HuH-7.5 (cell line): ENCODE measurements around the gene FANCC.
"Not testable (repeated sequence)": the region's sequence is repeated elsewhere in the genome, so short reads cannot be mapped to it uniquely, and the experiment has no call there.

Source experiments
- DNase-seq: peaks from one replicate; pipeline ENCODE4 v3.0.0; 2011; ENCODE audit warnings: low spot score

The FANCC gene

GRCh38 chr9:95329061-95329460 is 11.6 kb upstream of the FANCC start:
- not testable (repeated sequence) for DNase-seq

DNA sequence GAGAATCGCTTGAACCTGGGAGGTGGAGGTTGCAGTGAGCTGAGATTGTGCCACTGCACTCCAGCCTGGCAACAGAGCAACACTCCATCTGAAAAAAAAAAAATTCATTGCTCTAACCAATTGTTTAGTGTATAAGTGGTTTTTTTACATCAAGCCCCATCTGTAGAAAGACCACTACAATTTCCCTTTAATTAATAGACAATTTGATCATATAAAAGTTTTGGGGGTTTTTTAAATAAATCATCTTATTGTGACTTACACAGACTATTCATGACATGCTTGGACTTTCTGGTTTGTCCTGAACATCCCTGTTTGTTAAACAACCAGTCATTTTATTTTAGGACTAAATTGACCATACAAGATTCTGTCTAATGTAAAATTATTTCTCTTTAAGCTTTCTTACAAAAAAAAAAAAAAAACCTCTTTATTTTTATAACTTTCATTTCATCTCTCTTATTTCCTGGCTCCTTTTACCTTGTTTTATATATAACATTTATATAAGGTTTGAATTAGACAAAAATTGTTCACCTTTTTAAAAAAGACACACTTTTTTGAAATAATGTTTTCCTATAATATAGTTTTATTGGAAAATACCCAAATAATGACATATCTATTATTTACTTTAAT is 9.8 kb upstream of the FANCC start:
- no peak for DNase-seq

DNA sequence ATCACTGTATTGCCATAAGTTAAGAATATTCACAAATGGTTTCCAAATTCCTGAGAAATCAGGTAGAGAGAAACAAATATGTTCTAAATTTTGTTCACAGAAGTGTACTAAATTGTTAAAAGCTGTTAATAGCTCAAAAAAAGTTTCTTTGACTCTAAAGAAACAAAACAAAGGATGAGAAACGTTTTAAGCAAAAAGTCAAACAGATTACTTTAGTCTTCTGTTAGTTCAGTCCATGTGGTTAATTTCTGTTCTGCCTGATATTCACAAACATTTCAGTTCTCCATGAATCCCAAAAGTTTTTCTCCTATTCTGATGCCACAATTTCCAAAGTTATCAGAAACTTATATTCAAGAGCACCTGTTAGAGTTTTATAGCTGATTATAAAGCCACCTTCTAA is 7.7 kb upstream of the FANCC start:
- DNase-seq, result no peak

DNA sequence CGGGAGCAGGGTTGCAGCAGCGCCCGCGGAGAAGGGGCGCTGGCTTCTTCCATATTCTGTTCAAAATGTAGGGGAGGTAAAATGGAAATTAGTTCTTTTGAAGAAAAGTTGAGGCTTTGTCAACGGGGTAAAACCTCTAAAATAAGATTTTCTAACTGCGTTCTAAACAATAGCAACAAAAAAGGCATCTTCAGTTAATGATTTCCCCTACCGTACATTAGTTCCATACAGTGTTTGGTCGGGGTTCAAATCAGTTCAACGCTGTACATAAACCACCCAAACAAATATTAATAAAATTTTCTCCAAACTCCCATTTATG is 343 bp upstream of the FANCC start:
- no peak for DNase-seq

- DNase-seq, result peak; percentile 86
These were observed 753 bp downstream of the FANCC start for GRCh38 chr9:95316794-95317118.

GRCh38 chr9:95316274-95316673 is 1.2 kb downstream of the FANCC start:
- no peak for DNase-seq

- no peak for DNase-seq
These were observed 2.3 kb downstream of the FANCC start for GRCh38 chr9:95315108-95315746.

DNA sequence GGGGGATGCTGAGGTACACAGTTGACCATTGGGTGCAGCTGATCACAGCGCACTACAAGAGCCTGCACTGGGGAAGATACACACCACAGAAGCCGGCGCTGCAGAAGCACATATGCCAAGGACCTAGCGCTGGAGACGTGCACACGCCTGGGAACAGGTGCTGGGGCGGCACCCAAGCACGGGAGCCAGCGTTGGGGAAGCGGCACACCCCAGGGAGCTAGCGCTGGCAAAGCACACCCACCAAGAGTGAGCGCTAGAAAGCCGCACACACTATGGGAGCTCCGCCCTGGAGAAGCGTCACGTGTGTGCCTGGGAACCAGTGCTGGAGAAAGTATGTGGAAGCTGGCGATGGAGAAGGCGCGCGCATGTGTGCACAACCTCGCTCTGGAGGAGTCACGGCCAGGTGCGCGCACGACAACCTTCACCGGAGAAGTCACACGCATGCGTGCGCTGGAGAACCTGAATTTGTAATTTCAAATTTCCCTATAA is 4.5 kb downstream of the FANCC start:
- no peak for DNase-seq

DNA sequence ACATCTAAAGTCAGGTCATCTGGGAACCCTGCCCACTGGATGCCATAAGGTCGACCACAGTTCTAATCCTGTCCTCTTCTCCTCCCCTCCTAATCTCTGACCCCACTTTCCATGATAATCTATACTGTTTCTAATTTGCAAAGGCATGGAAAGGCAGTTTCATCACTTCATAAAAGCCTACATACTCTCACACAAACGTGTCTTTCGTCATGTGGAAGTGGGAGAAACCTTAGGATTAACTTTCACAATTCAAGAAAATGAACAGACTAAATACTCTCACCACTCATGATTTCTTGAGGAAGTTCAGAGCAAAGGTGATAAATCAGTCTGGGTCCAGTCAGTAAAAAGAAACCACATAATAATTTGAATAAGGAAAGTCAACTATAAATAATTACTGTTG is 5.5 kb downstream of the FANCC start:
- DNase-seq, result no peak

DNA sequence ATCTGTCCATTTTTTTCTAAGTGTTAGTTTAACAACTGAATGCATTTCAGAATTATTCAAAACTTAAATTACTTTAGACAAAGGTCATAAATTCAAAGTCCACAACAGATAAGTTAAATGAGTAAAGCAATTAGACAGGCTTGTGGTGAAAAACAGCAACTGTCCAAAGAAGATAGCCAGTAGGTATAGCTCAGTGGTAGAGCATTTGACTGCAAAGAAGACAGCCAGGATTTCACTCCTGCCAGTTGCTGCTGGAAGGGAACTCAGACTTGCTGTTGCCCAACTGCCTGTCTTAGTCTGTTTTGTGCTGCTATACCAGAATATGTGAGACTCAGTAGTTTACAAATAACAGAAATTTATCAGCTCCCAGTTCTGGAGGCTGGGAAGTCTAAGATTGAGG is 10.0 kb downstream of the FANCC start:
- DNase-seq, result no peak

DNA sequence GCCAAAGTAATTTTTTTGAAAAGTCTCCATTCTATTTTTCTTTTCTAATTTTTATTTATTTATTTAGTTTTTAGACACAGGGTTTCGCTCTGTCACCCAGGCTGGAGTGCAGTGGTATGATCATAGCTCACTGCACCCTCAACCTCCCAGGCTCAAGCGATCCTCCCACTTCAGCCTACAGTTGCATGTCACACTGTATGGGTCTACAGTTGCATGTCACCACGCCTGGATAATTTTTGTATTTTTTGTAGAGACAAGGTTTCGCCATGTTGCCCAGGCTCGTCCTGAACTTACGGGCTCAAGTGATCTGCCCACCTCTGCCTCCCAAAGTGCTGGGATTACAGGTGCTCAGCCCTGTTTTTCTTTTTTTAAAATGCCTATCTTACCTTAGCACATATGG is 10.7 kb downstream of the FANCC start:
- no peak for DNase-seq

DNA sequence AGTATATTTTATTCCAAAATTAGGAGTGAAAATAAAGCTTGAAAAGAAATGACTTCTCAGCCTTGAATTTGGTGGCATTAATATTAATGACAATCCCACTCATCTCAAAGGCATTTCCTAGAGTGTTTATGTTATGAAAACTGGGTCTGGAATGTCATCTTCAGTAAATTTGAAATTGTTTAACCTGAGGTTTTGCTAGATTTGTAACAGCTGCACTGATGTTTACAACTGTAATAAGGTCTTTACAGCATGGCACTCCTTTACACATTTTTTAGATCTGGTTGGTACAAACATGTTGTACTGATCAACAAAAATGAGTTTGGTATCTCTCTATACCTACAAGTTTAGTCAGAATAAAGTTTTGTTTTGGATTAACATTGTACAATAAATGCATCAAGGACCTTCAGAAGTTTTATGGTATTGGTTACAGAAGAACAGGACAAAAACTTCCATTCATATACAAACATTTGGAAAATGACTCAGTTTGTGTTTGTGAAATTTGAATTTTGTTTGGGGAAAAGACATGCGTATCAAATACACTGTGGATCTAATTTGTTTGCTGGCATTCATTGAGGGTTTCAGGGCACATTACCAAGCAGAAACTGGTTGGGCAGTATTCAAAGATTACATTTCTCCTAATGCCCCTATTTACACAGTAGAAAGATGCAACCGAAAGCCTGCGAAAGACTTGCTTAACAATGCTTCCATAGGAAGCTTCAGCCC is 11.6 kb downstream of the FANCC start:
- no peak for DNase-seq

- DNase-seq, result no peak
These were observed 15.0 kb downstream of the FANCC start for GRCh38 chr9:95302479-95302878.

DNA sequence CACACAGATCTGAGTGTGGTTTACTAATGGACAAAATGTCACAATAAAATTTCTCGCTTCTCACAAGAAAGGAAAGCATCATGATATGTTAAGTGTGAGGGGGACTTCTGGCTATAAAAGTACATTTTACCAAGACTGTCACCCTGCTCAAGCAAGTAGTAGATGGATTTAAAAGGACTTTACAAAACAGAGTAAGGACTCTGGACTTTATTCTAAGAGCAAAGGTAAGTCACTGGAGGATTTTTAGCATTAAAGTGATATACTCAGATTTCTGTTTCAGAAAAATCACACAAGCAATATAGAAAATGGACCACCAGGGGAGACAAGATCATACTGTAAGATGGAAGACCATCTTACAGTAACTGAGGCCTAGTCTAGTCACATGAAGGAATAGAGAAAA is 19.7 kb downstream of the FANCC start:
- DNase-seq, result no peak

- no peak for DNase-seq
These were observed 20.2 kb downstream of the FANCC start for GRCh38 chr9:95297316-95297715.

- no peak for DNase-seq
These were observed 20.7 kb downstream of the FANCC start for GRCh38 chr9:95296761-95297160.

- DNase-seq, result not testable (repeated sequence)
These were observed 24.2 kb downstream of the FANCC start for GRCh38 chr9:95293296-95293695.

GRCh38 chr9:95292226-95292625 is 25.3 kb downstream of the FANCC start:
- no peak for DNase-seq

DNA sequence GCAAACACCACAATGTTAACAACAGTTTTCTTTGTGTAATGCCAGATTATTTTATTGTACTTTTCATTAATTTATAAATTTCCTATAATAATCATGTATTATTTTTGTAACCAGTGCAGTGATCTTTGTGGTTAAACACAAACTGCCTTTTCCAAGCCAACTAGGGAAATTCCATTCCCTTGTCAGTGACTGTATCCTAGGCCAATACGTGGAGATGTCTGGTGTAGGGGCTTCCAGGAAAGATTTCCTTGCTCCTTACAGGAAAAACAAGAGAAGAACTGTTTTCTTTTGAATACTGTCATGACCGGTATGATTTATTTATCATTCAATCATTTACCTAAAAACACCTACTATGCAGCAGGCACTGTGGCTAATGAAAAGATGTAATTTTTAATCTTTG is 31.4 kb downstream of the FANCC start:
- no peak for DNase-seq

DNA sequence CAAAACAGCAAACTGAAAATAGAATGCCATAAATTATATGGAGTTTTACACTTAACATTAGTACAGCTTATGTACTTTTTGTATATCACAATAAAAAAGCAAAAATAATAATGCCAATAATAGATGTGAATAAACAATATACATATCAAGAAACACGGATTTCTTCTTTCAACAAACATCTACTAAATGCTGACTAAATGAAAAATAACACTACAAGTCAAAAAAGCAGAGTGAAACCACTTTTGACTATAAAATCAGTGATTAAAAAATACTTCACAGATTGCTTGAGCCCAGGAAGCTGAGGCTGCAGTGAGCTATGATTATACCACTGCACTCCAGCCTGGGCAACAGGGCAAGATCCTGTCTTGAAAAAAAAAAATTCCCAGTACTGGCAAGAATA is 32.2 kb downstream of the FANCC start:
- no peak for DNase-seq

- DNase-seq, result no peak
These were observed 33.1 kb downstream of the FANCC start for GRCh38 chr9:95284162-95285080.

GRCh38 chr9:95283673-95284072 is 33.8 kb downstream of the FANCC start:
- no peak for DNase-seq

- DNase-seq, result no peak
These were observed 35.2 kb downstream of the FANCC start for GRCh38 chr9:95282332-95282731.
